Measurements from ENCODE around the gene TYK2.
"Not testable (repeated sequence)": the region's sequence is repeated elsewhere in the genome, so short reads cannot be mapped to it uniquely, and the experiment has no call there.

Gene TYK2

DNA sequence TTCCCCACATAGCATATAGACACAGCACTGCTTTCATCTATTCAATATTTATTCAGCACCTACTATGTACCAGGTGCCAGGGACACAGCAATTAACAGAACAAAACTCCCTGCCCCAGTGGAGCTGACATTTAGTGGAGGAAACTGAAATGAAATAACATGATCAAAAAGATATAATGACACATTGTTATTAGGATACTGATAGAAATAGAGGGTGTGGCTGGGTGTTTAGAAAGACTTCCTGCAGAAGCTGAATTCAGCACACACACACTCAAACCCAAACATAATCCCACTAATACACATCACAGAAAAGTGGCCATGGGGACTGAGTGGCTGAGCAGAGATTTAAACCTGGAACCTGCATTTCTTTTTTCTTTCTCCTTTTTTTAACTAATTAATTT is 26.7 kb upstream of the TYK2 start:
- DNase-seq (ENCODE audit: low spot score) = no peak

DNA sequence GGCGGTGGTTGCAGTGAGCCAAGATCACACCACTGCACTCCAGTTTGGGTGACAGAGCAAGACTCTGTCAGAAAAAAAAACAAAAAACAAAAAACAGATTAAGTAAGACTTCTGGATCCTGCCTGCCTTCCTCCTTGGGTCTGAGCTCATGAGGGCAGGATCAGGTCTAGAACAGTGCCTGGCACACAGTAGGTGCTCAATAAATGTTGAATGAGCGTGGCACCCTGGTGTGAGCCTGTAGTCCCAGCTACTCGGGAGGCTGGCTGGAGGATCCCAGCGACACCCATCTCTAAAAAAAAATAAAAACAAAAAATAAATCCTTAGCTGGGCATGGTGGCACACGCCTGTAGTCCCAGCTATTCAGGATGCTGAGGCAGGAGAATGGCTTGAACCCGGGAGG is 25.8 kb upstream of the TYK2 start:
- DNase-seq (ENCODE audit: low spot score) = no peak

DNA sequence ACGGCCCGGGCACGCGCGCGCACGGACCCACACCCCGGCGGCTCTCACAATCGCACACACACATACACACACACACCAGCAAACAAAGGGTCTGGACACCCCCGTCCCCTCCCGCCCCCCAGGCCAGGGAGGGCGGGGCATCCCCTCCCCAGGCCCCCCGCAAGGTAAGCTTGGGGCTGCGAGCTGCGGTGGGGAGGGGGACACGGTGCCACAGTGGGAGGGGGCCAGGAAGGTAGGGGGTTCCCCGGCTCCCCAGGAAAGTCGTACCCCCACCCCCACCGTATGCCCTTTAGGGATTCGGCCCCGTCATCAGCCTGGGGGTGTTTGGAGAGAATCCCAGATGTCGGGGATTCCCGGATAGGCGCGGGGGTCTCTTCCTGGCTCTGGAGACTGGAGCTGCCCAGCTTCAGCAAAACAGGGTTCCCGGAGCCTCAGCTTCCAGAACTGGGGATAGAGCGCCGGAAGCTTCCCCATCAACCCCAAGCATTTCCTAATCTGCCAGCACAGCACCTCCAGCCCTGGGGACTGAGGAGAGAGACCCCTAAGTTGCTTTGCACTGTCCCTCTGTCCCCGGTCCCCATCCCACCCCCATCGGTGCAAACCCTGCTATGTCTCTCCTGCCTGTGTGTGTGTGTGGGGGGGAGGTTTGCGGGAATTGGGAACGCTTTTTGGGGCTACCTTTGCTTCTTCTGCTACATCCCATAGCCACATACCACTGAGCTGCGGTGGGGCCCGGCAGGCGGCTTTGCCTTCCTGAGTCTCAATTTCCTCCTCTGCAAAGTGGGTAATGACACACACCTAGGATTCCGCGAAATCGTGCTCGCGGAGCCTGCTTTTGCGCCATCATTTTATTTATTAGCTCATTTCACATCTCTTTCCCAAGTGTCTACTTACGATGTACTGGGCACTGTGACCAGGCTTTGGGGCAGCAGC is 24.8 kb upstream of the TYK2 start:
- no peak for DNase-seq (ENCODE audit: low spot score)

DNA sequence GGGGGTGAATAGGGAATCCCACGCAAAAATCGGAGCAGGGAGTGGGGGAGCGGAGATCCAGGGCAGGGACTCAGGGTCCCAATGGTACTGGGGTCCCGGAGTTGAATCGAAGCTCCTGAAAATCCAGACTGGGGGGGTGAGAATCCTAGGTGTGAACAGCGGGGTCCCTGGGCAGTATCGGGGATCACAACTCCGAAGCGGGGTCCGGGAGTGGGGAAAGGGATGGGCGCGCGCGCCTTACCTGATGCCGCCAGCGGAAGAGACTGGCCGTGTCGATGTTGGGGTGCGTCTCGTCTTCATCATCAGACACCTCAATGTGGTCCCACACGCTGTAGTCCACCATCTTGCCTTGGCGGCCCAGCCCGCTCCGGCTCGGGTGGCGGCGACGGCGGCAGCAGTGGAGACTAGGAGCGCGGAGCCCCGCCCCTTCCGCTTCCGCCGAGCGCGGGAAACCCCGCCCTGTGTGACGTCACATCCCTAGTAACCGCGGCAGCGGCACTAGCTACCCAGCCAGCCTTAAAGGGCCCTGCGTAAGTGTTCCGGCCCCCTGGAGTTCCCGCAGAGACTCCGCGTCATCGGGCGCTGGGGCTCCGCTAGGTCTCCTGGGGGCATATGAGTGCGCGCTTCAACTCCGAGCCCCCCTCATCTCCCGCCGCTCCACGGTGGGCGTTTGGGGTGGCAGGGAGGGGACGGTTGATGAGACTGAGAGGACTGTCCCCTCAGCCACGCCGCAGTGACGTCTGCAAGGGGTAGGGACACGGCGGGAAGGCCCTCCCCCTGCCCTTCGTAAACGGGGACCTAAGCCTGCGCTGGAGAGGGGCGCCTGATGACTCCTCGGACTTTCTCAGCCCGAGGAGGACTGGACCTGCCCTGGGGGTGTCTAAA is 23.0 kb upstream of the TYK2 start, which contains the start of gene CDC37:
TSS of gene CDC37 (minus strand) at position 406 of the 885 bp plus-strand sequence. CDS start at position 343, 63 bp downstream.
- peak; percentile 96 for DNase-seq (ENCODE audit: low spot score)

DNA sequence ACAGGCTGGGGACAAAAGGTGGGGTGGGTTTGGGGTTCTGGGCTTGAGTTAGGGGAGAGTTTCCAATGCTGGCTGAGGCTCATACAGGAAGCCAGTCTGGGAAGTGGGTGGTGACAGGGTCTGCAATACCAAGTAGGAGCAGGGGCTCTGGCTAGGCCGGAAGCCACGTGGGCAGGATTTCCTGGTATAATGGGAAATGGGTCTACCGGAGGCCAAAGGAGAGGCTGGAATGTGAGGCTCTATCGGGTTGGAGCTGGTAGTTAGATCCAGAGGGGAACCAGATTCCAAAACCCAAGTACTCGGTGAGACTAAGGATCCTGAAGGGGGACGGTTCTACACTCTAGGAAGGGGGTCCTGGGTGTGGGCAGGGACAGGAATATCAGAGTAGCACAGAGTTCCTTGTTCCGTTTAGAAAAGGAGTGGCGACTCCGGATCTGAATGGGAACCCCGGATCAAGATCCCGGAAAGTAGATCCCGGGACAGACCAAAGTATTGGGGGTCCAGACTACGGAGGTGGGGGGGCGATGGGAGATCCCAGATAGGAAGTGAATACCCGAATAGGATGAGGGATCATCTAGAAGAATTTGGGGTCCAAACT is 22.2 kb upstream of the TYK2 start:
- DNase-seq (ENCODE audit: low spot score) = peak; percentile 69

DNA sequence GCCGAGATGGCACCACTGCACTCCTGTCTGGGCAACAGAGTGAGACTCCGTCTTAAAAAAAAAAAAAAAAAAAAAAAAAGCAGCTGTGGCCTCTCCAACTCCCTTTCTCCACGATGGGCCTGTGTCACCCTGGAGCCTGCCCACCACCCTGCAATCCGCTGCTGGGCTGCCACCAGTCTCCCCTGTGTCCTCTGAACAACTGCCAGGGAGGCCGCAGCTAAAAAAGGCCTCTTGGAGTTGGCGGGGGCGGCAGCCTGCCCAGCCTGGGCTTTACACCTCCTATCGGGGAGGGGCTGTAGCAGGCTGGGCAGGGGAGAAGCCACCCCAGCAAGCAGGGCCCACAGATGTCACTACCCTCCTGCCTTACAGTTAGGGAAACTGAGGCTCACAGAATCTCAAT is 19.5 kb upstream of the TYK2 start:
- no peak for DNase-seq (ENCODE audit: low spot score)

DNA sequence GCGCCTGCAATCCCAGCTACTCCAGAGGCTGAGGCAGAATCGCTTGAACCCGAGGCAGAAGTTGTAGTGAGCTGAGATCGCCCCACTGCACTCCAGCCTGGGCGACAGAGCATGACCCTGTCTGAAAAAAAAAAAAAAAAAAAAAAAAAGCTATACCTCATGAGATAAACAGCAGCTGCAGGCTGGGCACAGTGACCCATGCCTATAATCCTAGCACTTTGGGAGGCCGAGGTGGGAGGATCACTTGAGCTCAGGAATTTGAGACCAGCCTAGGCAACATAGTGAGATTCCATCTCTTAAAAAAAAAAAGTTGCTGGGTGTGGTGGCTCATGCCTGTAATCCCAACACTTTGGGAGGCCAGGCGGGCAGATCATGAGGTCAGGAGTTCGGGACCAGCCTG is 19.0 kb upstream of the TYK2 start:
- DNase-seq (ENCODE audit: low spot score) = not testable (repeated sequence)

DNA sequence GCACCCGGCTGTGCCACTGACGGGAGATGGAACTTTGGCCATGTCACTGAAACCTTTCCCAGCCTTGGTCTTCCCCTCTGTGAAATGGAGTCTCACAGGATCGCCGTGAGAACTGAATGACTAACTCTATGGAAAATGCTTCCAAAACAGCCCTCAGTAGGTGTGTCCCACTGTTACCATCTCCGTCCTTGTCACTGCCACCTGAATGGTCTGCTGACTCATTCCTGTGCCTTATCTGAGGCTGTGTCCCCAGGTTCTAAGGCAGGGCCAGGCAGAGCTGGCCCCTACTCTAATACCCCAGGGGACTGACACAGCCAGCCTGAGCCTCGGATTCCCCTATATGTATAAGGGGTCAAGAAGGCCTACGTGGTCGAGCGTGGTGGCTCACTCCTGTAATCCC is 18.4 kb upstream of the TYK2 start:
- no peak for DNase-seq (ENCODE audit: low spot score)

DNA sequence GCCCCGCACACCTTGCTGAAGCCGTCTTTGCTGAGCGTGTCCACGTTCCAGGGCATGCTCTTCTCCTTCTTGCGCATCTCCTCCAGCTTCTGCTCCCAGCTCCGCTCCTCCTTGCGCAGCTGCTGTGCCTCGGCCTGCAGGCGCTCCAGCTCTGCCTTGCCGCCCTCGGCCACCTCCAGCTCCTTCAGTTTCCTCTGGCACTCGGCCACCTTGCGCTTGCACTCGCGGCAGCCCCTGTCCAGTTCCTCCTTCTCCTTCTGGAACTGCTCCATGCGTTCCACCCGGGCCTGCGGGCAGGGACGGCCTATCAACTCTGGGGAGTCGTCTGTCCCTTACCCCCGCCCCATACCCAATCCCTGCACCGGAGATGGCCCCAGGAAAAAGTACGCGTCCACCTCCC is 15.5 kb upstream of the TYK2 start:
- no peak for DNase-seq (ENCODE audit: low spot score)

DNA sequence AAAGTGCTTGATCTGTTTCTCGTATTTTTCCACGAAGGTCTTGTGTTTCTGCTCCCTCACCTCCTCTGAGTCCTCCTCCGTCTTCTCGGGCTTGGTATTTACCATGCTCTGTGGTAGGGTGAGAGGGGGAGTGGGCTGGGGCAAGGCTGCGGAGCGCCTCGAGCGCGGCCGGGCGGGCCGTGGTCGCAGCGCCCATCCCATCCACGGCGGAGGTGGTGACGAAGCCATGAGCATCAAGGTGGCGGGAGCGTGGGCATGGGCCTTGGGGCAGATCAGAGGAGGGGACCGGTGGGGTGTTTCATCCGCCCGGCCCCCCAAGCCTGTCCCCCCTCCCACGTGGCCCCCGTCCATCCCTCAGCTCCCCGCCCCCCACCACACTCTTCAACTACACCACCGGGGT is 15.1 kb upstream of the TYK2 start:
- no peak for DNase-seq (ENCODE audit: low spot score)

DNA sequence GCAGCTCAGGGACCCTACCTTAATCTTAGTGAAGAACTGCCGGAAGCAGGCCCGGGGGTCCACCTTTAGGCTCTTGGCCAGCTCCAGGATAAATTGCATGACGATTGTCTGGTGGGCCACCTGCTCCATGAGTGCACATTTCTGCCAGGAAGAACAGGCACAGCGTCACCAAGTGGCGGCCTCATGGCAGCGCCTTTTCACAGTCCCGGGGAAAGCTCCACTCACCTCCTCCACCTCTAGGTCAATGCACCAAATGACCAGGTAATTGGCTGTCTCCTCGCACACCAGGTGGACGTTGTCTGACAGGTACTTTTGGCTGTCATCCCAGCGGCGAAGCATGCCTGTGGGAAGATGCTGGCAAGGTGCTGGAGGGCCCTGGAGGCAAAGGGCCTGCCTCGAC is 14.6 kb upstream of the TYK2 start:
- no peak for DNase-seq (ENCODE audit: low spot score)

DNA sequence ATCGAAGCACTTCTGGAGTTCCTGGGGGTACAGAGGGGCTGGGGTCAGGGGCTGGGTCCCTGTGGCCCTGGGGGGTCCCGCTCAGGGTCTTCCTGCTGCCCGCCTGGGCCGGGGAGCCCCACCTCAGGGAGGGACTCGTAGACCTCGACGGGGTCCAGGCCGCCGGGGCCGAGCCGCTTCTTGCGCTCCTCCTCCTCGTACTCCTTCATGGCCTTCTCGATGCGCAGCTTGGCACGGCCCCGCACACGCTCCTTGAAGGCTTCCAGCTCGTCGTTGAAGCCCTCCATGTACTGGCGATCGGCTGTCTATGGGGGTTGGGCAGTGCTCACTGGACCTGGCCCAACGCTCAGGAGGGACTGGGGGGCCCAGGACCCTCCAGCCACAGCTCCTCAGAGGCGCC is 12.8 kb upstream of the TYK2 start:
- no peak for DNase-seq (ENCODE audit: low spot score)

DNA sequence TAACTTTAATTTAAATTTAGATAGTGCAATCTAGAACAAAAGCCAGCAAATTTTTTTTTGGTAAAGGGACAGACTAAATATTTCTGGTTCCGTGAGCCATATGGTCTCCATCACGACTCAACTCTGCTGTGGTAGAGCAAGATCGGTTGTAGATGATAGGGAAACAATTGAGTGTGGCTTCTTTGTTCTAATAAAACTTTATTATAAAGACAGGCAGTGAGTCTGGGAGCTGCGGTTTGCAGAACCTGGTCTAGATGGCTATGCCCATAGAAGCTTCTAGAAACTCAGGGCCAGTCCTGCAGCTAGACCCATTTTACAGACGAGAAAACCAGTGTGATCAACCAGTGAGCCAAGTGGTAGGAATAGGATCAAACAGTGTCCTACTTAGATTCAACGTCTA is 11.7 kb upstream of the TYK2 start:
- DNase-seq (ENCODE audit: low spot score) = no peak

DNA sequence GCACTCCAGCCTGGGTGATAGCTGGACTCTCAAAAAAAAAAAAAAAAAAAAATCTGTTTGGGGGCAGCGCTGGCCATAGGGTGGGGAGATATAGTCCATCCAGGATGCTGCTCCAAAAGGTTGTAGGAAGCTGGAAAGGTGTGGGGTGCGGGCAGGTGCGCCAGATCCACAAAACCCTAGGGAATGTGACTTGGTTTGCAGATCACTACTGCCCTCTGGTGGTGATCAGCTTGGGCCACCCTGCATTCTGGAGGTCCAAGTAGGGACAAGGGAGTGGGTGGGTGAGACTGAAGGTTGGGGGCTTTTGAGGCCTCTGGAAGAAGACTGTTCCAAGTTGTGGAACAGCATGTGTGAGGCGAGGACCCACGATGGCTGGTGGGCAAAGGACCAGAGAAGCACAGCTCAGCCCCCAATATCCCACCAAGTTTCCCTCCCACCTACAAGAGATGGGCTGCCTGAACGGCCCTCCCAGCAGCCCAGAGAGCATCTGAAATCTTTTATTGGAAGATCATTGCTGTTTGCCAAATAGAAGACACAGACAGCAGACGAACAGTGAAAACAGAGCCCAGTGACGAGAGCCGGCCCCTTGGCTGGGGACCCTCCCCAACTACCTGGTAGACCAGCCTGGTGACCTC is 10.4 kb upstream of the TYK2 start:
- DNase-seq (ENCODE audit: low spot score) = peak; percentile 75

DNA sequence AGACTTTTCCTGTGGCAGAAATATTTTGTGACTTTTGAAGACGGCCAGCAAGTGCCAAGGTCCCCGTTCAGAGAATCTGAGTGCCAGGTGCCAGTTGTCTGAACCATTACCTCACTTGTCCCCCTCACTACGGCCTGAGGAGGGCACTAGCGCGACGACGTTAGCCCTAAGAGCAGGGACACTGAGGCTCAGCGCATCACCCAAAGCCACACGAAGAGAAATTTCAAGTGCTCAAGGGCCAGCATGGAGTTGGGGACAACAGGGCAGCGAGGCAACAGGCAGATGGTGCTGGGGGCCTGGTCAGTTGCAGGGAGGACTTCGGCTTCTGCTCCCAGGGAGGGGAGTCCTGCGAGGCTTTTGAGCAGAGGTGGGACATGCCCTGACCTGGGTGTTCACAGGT is 9.5 kb upstream of the TYK2 start:
- no peak for DNase-seq (ENCODE audit: low spot score)

DNA sequence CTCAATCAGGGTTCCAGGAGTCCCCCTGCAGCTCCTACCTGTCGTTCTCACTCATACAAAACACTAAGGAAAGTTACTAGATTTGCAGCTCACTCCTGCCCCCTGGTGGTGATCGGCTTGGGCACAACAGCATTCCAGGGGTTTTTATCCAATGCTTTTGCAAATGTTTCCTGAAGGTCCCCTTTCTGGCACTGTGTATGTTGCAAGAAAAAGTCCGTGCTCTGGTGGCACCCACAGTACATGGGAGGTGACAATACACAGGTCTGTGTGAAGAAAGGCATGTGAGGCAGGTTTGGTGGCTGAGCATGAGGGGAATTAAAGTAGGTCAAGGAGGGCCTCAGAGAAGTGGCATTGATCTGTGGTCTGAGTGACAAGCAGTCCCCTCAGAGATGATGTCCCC is 8.6 kb upstream of the TYK2 start:
- peak; percentile 85 for DNase-seq (ENCODE audit: low spot score)

DNA sequence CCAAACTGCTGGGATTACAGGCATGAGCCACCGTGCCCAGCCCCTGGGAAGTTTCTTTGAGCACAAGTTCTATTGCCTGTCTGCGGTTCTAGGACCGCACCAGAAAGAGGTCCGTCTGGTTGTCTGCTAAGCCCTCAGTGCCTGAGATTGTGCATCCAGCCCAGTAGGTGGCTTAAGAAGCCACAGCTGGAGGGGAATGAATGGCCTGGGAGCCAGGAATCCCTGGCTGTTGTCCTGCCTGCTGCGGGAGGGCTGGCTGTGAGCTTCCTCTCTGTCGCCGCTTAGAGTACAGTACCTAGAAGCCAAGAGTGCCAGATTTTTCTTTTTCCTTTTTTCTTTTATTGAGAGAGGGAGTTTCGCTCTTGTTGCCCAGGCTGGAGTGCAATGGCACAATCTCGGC is 4.2 kb upstream of the TYK2 start:
- DNase-seq (ENCODE audit: low spot score) = no peak

DNA sequence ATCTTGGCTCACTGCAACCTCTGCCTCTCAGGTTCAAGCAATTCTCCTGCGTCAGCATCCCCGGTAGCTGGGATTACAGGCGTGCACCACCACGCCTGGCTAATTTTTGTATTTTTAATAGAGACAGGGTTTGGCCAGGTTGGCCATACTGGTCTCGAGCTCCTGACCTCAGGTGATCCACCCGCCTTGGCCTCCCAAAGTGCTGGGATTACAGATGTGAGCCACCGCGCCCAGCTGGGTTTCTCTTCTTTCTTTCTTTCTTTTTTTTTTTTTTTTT is 2.8 kb upstream of the TYK2 start:
- DNase-seq (ENCODE audit: low spot score) = not testable (repeated sequence)

DNA sequence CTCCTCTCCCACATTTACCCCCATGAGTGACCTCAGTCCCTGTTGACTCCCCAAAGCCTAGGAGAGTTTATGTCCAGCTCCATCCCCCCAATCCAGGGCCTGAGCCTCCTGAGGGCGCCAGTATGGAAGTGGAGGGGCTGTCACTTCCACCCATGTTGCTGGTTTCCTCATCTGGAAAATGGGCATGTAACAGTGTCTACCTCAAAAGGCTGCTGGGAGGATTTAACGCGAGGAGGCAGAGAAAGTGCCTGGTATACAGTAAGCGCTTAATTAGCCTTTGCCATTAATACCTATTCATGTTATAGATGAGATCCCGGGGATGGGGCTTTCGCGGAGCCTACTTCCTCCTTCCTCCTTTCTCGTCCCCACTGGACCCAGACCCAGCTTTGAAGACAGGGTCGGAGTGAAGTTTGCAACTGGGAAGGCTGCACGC is 476 bp downstream of the TYK2 start:
- peak; percentile 16 for DNase-seq (ENCODE audit: low spot score)

DNA sequence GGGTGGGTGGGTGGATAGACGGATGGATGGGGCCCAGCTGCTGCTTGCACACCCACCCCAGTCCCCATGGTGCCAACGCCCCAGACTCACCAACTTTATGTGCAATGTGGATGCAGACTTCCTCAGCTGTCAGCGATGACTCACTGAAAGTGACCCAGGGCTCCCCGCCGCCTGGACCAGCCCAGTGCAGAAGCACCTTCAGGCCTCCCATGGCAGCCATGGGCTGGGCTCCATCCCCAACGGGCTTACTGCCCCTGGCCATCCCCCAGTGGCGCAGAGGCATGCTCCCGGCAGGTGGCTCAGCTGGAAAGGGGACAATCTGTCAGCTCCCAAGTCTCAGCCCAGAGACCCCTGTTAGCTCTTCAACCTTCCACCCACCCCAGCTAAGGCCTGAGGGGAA is 2.2 kb downstream of the TYK2 start:
- no peak for DNase-seq (ENCODE audit: low spot score)

DNA sequence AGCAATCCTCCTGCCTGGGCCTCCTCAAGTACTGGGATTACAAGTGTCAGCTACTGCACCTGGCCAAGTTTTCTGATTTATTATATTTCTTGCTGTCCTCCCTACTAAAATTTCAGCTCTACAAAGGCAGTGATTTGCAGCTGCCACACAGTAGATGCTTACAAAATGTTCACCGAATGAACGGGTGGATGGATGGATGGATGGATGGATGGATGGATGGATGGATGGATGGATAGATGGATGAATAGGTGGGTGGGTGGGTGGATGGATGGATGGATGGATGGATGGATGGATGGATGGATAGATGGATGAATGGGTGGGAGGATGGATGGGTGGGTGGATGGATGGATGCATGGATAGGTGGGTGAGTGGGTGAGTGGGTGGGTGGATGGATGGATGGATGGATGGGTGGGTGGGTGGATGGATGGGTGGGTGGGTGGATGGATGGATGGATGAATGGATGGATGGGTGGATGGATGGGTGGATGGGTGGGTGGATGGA is 3.2 kb downstream of the TYK2 start:
- DNase-seq (ENCODE audit: low spot score) = not testable (repeated sequence)

DNA sequence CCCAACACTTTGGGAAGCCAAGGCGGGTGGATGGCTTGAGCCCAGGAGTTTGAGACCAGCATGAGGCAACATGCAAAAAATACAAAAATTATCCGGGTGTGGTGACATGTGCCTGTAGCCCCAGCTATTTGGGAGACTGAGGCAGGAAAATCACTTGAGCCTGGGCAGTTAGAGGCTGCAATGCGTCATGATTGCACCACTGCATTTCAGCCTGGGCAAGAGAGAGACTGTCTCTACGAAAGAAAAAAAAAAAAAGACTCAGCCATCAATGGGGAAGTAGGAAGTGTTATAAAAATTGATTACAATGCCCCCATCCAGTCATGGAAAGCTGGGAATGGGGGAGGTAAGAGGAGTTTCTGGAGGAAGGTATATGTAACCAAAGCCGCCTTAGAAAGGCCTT is 5.4 kb downstream of the TYK2 start:
- no peak for DNase-seq (ENCODE audit: low spot score)

Measured in kidney tubule cell (primary cell).